Measurements from ENCODE around the gene OOSP4B. TPM values are rescaled to one million over a fixed set of nuclear protein-coding genes. Genes with fewer than 3 reads are reported as not detected.

OOSP4B gene
- total RNA-seq (not detected in 2 replicates), polyA plus RNA-seq (not detected in 2 replicates)

DNA sequence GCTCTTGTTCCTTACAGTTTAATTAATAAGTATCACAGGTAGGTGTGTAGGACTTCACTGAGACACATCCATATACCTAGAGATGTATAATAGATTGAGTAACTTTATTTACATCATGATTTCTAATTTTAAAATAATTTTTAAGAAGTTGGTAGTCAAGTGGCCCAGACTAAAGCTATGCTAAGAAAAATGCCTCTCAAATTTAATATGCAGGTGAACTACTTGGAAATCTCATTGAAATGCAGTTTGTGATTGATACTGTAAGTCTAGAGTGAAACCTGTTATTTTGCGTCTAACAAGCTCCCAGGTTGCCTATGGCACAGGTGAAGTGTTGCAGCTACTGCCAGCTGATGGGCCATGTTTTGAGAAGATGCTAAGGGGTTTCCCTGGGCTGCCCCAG lies at the start of gene OOSP4B:
TSS of gene OOSP4B (plus strand) at position 301 of the 400 bp plus-strand sequence.
- H3K79me2 ChIP-seq = no peaks in the 10 kb centered on the region
- no peaks in the 10 kb centered on the region for H3K9me3 ChIP-seq (ENCODE audit: low read depth)
- no peak for TF ChIP-seq EZH2phosphoT487 (IDR thresholded peaks at IDR 0.05; ENCODE audit: low read depth, severe bottlenecking, unreplicated experiment)
- no peak for TF ChIP-seq EZH2 (IDR thresholded peaks at IDR 0.05; ENCODE audit: borderline replicate concordance)
- TF ChIP-seq, protein P1, sequence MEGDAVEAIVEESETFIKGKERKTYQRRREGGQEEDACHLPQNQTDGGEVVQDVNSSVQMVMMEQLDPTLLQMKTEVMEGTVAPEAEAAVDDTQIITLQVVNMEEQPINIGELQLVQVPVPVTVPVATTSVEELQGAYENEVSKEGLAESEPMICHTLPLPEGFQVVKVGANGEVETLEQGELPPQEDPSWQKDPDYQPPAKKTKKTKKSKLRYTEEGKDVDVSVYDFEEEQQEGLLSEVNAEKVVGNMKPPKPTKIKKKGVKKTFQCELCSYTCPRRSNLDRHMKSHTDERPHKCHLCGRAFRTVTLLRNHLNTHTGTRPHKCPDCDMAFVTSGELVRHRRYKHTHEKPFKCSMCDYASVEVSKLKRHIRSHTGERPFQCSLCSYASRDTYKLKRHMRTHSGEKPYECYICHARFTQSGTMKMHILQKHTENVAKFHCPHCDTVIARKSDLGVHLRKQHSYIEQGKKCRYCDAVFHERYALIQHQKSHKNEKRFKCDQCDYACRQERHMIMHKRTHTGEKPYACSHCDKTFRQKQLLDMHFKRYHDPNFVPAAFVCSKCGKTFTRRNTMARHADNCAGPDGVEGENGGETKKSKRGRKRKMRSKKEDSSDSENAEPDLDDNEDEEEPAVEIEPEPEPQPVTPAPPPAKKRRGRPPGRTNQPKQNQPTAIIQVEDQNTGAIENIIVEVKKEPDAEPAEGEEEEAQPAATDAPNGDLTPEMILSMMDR (IDR thresholded peaks at IDR 0.05; ENCODE audit: poor library complexity) = no peak
- H3K4me2 ChIP-seq = no peak within 1 kb of the TSS
- H3K27ac ChIP-seq = no peak within 1 kb of the TSS
- no peaks in the 10 kb centered on the region for H3K4me1 ChIP-seq (ENCODE audit: insufficient read depth)
- no peaks in the 10 kb centered on the region for H4K20me1 ChIP-seq (ENCODE audit: insufficient read depth, poor library complexity, severe bottlenecking)
- DNase-seq (ENCODE audit: low spot score) = no peak
- no peak within 1 kb of the TSS for H2AFZ ChIP-seq
- H3K9me2 ChIP-seq (replicated peaks; ENCODE audit: insufficient read depth) = no peaks in the 10 kb centered on the region
- H3K27me3 ChIP-seq = no peaks in the 10 kb centered on the region
- H3K36me3 ChIP-seq (replicated peaks; ENCODE audit: insufficient read depth, low read depth) = no peaks in the 10 kb centered on the region
- 81% methylated on average over 1 of the region's 1 CpG for WGBS (ENCODE audit: low lambda C conversion rate, missing lambda C conversion rate)
- no peak within 1 kb of the TSS for H3K4me3 ChIP-seq

DNA sequence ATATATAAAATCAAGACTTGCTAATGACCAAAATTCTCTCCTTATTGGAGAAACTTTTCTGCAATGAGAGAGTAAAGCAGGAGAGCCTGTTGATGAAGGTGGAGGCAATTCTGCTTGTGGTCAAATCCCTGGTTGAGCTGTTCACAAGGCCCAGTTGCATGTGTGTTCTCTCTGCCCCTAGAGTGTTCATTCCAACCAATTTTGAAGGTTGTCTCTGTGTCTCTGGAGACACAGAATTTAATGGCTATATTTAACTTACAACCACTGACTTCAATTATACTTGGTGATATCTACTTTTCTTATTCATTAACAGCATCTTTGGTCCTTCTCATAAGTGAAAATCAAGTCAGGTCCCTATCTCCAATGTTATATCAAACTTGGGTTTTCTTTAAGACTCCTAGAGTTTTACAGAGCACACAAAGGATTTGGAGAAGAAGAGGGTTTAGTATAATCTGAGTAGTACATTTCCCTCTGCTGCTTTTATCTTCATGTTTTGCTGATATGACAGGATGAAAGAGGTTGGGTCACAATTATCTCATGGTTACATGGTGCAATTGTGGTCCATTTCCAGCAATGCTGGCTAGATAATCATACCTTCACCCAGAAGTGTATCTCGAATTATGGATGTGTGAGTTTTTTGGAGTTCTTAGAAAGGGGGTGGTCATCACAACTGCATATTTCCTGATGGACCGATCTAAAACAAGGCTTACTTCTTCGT lies 49.1 kb upstream of the OOSP4B start:
- WGBS (ENCODE audit: low lambda C conversion rate, missing lambda C conversion rate) = 83% methylated on average over 3 of the region's 3 CpGs
- no peak overlapping the region for H3K4me3 ChIP-seq

GRCh38 chr11:59968395-59968783 lies 48.6 kb upstream of the OOSP4B start:
- Histone ChIP-seq H3K27me3 (no peaks in the 10 kb centered on the region), H3K9me3 (ENCODE audit: low read depth) (no peaks in the 10 kb centered on the region), H3K4me2 (no peak overlapping the region), H3K9me2 (replicated peaks; ENCODE audit: insufficient read depth) (no peaks in the 10 kb centered on the region), H3K36me3 (replicated peaks; ENCODE audit: insufficient read depth, low read depth) (no peaks in the 10 kb centered on the region), H2AFZ (no peak overlapping the region), H3K4me3 (no peak overlapping the region), H3K79me2 (no peaks in the 10 kb centered on the region), H3K4me1 (ENCODE audit: insufficient read depth) (no peaks in the 10 kb centered on the region), H3K27ac (no peak overlapping the region), H4K20me1 (ENCODE audit: insufficient read depth, poor library complexity, severe bottlenecking) (no peaks in the 10 kb centered on the region)
- no peak for DNase-seq (ENCODE audit: low spot score)
- TF ChIP-seq EZH2 (IDR thresholded peaks at IDR 0.05; ENCODE audit: borderline replicate concordance) = no peak
- TF ChIP-seq EZH2phosphoT487 (IDR thresholded peaks at IDR 0.05; ENCODE audit: low read depth, severe bottlenecking, unreplicated experiment) = no peak
- TF ChIP-seq, protein P1 (IDR thresholded peaks at IDR 0.05; ENCODE audit: poor library complexity) = no peak
- 70% methylated on average over 1 of the region's 1 CpG for WGBS (ENCODE audit: low lambda C conversion rate, missing lambda C conversion rate)

More for the DNA sequence above, 49.1 kb upstream of the OOSP4B start:
- Histone ChIP-seq H4K20me1 (ENCODE audit: insufficient read depth, poor library complexity, severe bottlenecking) (no peaks in the 10 kb centered on the region), H3K9me2 (replicated peaks; ENCODE audit: insufficient read depth) (no peaks in the 10 kb centered on the region), H2AFZ (no peak overlapping the region), H3K27me3 (no peaks in the 10 kb centered on the region), H3K4me1 (ENCODE audit: insufficient read depth) (no peaks in the 10 kb centered on the region), H3K27ac (no peak overlapping the region), H3K9me3 (ENCODE audit: low read depth) (no peaks in the 10 kb centered on the region), H3K36me3 (replicated peaks; ENCODE audit: insufficient read depth, low read depth) (no peaks in the 10 kb centered on the region), H3K79me2 (no peaks in the 10 kb centered on the region), H3K4me2 (no peak overlapping the region)
- DNase-seq (ENCODE audit: low spot score) = no peak
- no peak for TF ChIP-seq EZH2 (IDR thresholded peaks at IDR 0.05; ENCODE audit: borderline replicate concordance)
- TF ChIP-seq EZH2phosphoT487 (IDR thresholded peaks at IDR 0.05; ENCODE audit: low read depth, severe bottlenecking, unreplicated experiment) = no peak
- TF ChIP-seq, protein P1 (IDR thresholded peaks at IDR 0.05; ENCODE audit: poor library complexity) = no peak
